Right lobe of liver (tissue), 6 donors: ENCODE results near the gene SPINK9. TPM values are rescaled to one million over a fixed set of nuclear protein-coding genes. Genes with fewer than 3 reads are reported as not detected.

Experiments
- ATAC-seq, 4 donors: fragments of 200-7000 bp; cut with Tn5 transposase; one replicate each; pipeline ENCODE4 v1.9.1; 2020; ENCODE audit warnings: mild to moderate bottlenecking in 4 of 4, moderate library complexity in 4 of 4
- DNase-seq, 3 donors: peaks; one replicate each; pipeline ENCODE4 v3.0.0-alpha.2; 2020
- H3K27ac ChIP-seq, 3 donors: fragments of 200-600 bp; one replicate each; pipeline ENCODE4 v1.8.0; 2022
- H3K27me3 ChIP-seq, 2 donors: fragments of 200-600 bp; one replicate each; pipeline ENCODE4 v1.8.0; 2022
- H3K36me3 ChIP-seq, 4 donors: fragments of 200-600 bp; sonication (generic) in 1 of 4; one replicate each; pipeline versions ENCODE4 v1.5.1 to v1.8.0; 2017 to 2022; ENCODE audit warnings: control low read depth in 1 of 4
- H3K4me1 ChIP-seq, 4 donors: fragments of 200-600 bp; sonication (generic) in 1 of 4; one replicate each; pipeline versions ENCODE4 v1.5.1 to v1.8.0; 2017 to 2022; ENCODE audit warnings: control low read depth in 1 of 4
- H3K4me3 ChIP-seq, 3 donors: fragments of 200-600 bp; one replicate each; pipeline ENCODE4 v1.8.0; 2022
- H3K9me3 ChIP-seq, 4 donors: fragments of 200-600 bp; sonication (generic) in 1 of 4; one replicate each; pipeline versions ENCODE4 v1.5.1 to v1.8.0; 2017 to 2022; ENCODE audit warnings: control low read depth in 1 of 4
- POLR2A ChIP-seq: fragments of 450-650 bp; IDR thresholded peaks from one replicate; pipeline ENCODE4 v1.6.1; 2017; ENCODE audit warnings: antibody characterized with exemption, mild to moderate bottlenecking
- WGBS: methylation state at CpG from one replicate; pipeline ENCODE4 v1.1.6; 2018; ENCODE audit warnings: low coverage, low lambda C conversion rate; ENCODE audit not compliant: insufficient coverage; ENCODE audit errors: missing lambda C conversion rate; 5-methylcytosine and 5-hydroxymethylcytosine counted together
- intact Hi-C, 2 donors: fragments of 100-400 bp; cut with DNase I; formaldehyde crosslinking; loops; one replicate each; pipeline versions ENCODE4 v1.11.2 to v1.14.1; 2022
- total RNA-seq, 6 experiments: library from RNA; depleted of rRNA in 2 of 6; stranded (reverse); fragments of >200 nt in 2 of 6; fragmentation: NEBNext Ultra II Directional in 3 of 6; extraction: Animal tissue kit (Norgen Biotek cat#: 25700) in 3 of 6; gene quantifications; one replicate each; pipeline versions ENCODE4 v1.1.0 to v1.2.4, GENCODE V29; 2016 to 2023
- TF ChIP-seq, protein P1 (sequence below), 4 donors: fragments of 200-600 bp in 3 of 4; fragments of 450-650 bp in 1 of 4; IDR thresholded peaks; one replicate each; pipeline versions ENCODE4 v1.5.1 to v1.8.0; 2016 to 2022; ENCODE audit warnings: antibody characterized with exemption in 4 of 4, mild to moderate bottlenecking in 2 of 4
- donor health status: DM: no; HTN: yes; CAD: no.
- donor health status: DM: no; HTN: no; CAD: no.
- donor health status: DM: no; HTN: no; CAD: no.
- donor health status: DM: no; HTN: yes; CAD: no.
- donor health status: DM: no; HTN: yes; CAD: no.

Gene SPINK9
- total RNA-seq, 6 experiments from 2014 or later, result not detected

DNA sequence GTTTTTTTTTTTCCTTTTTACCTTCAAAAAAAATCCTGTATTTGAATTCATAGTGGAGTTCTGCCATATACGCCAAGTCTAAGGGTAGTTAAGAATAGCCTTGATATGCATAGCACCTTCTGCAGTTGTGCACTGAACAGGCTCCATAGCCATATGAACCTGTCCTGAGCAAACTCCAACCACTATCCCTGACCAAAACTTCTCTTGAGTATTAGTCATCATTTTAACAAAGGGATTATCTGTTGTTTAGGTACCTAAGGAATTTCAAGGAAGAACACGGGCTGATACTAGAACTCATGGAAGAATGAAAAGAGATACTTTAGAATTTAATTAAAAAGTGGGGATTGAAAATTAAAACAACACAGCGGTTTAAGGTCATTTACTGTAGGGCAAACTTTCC lies 46.5 kb downstream of the SPINK9 start:
- no peak overlapping the region for H3K4me3 ChIP-seq

DNA sequence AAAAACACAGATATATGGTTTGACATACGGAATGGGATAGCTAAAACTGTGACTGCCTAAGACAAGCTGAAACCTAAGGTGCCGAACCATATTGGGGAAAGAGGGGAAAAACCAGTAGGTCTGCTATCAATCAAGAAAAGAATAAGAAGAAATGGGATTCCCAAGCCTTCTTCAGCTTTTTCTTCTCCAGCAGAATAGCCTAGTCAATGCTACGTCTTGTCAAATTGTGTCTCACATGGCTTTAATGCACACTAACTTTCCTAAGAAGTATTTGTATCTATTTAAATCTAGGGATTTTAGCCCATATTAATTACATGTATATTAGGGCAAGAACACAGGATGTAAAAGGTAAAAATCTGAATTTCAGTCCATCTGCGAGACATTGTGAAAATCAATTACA lies 47.6 kb downstream of the SPINK9 start:
- Histone ChIP-seq H3K9me3 (no peaks in the 10 kb centered on the region), H3K4me3 (peak overlapping the region; percentile 65 to 90 (median 84)), H3K27me3 (no peaks in the 10 kb centered on the region), H3K4me1 (peaks cover 0 to 25% (median 6%) of the 10 kb centered on the region in 4 donors), H3K27ac (peak overlapping the region; percentile 85 to 90 (median 89)), H3K36me3 (no peaks in the 10 kb centered on the region)
- no peak for TF ChIP-seq POLR2A
- TF ChIP-seq, protein P1, sequence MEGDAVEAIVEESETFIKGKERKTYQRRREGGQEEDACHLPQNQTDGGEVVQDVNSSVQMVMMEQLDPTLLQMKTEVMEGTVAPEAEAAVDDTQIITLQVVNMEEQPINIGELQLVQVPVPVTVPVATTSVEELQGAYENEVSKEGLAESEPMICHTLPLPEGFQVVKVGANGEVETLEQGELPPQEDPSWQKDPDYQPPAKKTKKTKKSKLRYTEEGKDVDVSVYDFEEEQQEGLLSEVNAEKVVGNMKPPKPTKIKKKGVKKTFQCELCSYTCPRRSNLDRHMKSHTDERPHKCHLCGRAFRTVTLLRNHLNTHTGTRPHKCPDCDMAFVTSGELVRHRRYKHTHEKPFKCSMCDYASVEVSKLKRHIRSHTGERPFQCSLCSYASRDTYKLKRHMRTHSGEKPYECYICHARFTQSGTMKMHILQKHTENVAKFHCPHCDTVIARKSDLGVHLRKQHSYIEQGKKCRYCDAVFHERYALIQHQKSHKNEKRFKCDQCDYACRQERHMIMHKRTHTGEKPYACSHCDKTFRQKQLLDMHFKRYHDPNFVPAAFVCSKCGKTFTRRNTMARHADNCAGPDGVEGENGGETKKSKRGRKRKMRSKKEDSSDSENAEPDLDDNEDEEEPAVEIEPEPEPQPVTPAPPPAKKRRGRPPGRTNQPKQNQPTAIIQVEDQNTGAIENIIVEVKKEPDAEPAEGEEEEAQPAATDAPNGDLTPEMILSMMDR (IDR thresholded peaks at IDR 0.05), result no peak
- intact Hi-C loops, result no loop called here
- ATAC-seq (no peak), DNase-seq (no peak)
- 27% methylated on average over 4 of the region's 4 CpGs for WGBS

More for the DNA sequence above, 46.5 kb downstream of the SPINK9 start:
- 96% methylated on average over 3 of the region's 3 CpGs for WGBS
- no peak overlapping the region for H3K27ac ChIP-seq
- intact Hi-C loops, result no loop called here
- no peak for ATAC-seq
- H3K36me3 ChIP-seq, result no peaks in the 10 kb centered on the region
- peaks cover 0 to 25% (median 6%) of the 10 kb centered on the region in 4 donors for H3K4me1 ChIP-seq
- no peaks in the 10 kb centered on the region for H3K9me3 ChIP-seq
- TF ChIP-seq POLR2A, result no peak
- TF ChIP-seq, protein P1 (IDR thresholded peaks at IDR 0.05), result no peak
- DNase-seq, result no peak
- H3K27me3 ChIP-seq, result no peaks in the 10 kb centered on the region

DNA sequence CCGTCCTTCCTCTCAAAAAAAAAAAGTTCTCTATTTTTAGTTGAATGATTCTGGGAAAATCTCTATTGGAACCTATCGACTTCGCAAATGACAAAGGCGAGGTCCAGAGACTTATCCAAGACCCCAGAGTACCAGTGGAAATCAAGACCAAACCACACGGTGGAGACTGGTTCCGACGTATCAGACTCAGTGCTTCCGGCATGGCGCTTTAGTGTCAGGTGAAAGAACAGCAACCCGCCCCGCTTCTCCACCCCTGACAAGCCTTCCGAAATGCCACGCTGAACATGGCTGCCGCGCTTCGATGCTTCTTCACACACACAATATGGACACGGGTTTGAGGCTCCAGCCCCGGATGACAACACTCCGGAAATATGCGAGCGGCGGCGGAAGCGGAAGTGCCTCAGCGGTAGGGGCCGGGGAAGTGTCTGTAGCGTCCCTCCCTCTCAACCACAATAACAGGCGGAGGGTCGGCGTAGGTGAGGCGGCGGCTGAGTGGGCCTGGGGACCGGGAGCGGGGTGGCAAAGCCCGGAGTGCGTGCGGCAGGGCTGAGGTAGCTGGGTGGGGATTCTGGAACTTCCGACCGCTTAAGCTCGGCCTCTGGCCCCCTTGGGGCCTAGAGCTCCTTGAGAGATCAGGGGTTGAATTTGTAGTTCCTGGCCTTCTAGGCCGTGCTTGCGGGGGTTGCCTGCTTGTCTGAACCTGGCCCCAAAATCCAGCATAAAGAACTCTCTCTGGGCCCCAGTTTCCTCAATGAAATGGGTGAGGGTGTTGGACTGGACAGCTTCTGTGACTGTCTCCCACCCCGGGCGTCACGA lies 48.4 kb downstream of the SPINK9 start, which contains the start of gene FBXO38:
FBXO38 (plus strand) TSS at position 395 of the 816 bp plus-strand sequence. CDS start 10,819 bp downstream, outside the sequence.
- Histone ChIP-seq H3K27ac (peak within 1 kb of the TSS; percentile 85 to 90 (median 89)), H3K9me3 (no peaks in the 10 kb centered on the region), H3K27me3 (no peaks in the 10 kb centered on the region), H3K4me1 (peaks cover 0 to 25% (median 6%) of the 10 kb centered on the region in 4 donors), H3K4me3 (peak within 1 kb of the TSS; percentile 65 to 90 (median 84)), H3K36me3 (no peaks in the 10 kb centered on the region)
- DNase-seq (peak; percentile 95 to 98 (median 97)), ATAC-seq (peak; percentile 98 to 99 (median 99))
- 0% methylated on average over 26 of the region's 45 CpGs for WGBS
- peak; percentile 84 for TF ChIP-seq POLR2A
- TF ChIP-seq, protein P1 (IDR thresholded peaks at IDR 0.05), result peak in 3 of 4 donors; percentile 6 to 25 (median 25)
- intact Hi-C loops, result no loop called here

DNA sequence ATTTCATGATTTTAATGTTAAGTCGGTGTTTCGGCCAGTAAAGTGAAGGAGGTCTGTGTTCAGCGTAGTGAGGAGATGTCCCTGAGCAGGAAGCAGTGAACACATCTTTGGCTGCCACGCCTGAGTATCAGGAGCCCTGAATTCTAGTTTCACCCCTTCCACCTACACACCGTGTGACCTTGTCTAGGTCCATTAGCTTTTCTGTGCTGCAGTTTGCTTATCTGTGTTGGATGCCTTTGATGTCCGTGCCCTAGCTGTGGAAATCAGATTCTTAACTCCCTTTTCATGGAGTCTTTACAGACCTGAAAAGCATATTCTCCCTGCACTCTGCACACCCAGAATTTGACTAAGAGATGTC lies 49.0 kb downstream of the SPINK9 start:
- 0% methylated on average over 5 of the region's 6 CpGs for WGBS
- H3K4me1 ChIP-seq, result peaks cover 0 to 25% (median 6%) of the 10 kb centered on the region in 4 donors

More for the DNA sequence above, 49.0 kb downstream of the SPINK9 start:
- TF ChIP-seq, protein P1 (IDR thresholded peaks at IDR 0.05), result no peak
- TF ChIP-seq POLR2A, result no peak
- H3K36me3 ChIP-seq, result no peaks in the 10 kb centered on the region
- no peaks in the 10 kb centered on the region for H3K9me3 ChIP-seq
- H3K27me3 ChIP-seq, result no peaks in the 10 kb centered on the region
- DNase-seq (no peak), ATAC-seq (peak; percentile 2 to 16 (median 4))
- peak overlapping the region; percentile 85 to 90 (median 89) for H3K27ac ChIP-seq
- H3K4me3 ChIP-seq, result peak overlapping the region; percentile 65 to 90 (median 84)
- intact Hi-C loops, result no loop called here
